HepG2 (cell line): ENCODE results near the gene PLXNA4. TPM values are rescaled to one million over a fixed set of nuclear protein-coding genes. Genes with fewer than 3 reads are reported as not detected.

ENCODE experiments used
- ATAC-seq: fragments of 200-7000 bp; cut with Tn5 transposase; 3 replicates; pipeline ENCODE4 v1.9.1; 2020; ENCODE audit warnings: mild to moderate bottlenecking, moderate library complexity
- BruUV-seq: library from RNA; stranded (reverse); fragments of 400-500 nt; replicated peaks from 2 replicates; lab custom pipeline; 2021; lab: Mats Ljungman, UMichigan
- CTCF ChIA-PET: fragments of 300-600 bp; formaldehyde crosslinking; extraction: SDS; loops from one replicate; lab custom pipeline; 2021; ENCODE audit warnings: low total read pairs, inconsistent platforms, low intra/inter-chr PET ratio; lab: Yijun Ruan, JAX
- POLR2A ChIA-PET: fragments of 350-600 bp; sonication (Branson Sonifier 250); formaldehyde crosslinking; loops from one replicate; lab custom pipeline; 2020; ENCODE audit warnings: antibody characterized with exemption, inconsistent platforms; lab: Yijun Ruan, JAX
- DNase-seq: peaks from one replicate; pipeline ENCODE4 v3.0.0-alpha.2; 2015; ENCODE audit warnings: low spot score
- FAIRE-seq: peaks from 3 replicates; lab custom pipeline; 2011; peaks lifted over from hg19 to GRCh38; lab: Jason Lieb, UNC
- H2AFZ ChIP-seq: one replicate; pipeline ENCODE4 v1.6.1; 2011; ENCODE audit warnings: low read length, inconsistent platforms
- H3K27ac ChIP-seq: fragments of 300-600 bp; 3 replicates; pipeline ENCODE4 v1.8.0; 2011; ENCODE audit warnings: mixed run types, mild to moderate bottlenecking, mixed read lengths, low read length, inconsistent platforms; ENCODE audit not compliant: insufficient read depth; ENCODE audit errors: extremely low read length
- H3K27me3 ChIP-seq, 2 experiments: fragments of 200-600 bp in 1 of 2; 2 replicates in 1 of 2; 3 replicates in 1 of 2; pipeline versions ENCODE4 v1.6.0 to v1.8.0; 2011; ENCODE audit warnings: low read length in 2 of 2, mild to moderate bottlenecking in 2 of 2, moderate library complexity in 2 of 2, inconsistent platforms in 1 of 2; ENCODE audit not compliant: insufficient read depth in 2 of 2, control insufficient read depth in 1 of 2
- H3K36me3 ChIP-seq, 2 experiments: fragments of 200-600 bp in 1 of 2; replicated peaks in 1 of 2; 2 replicates in 1 of 2; 3 replicates in 1 of 2; pipeline versions ENCODE4 v1.5.1 to v1.8.0; 2011; ENCODE audit warnings: low read length in 2 of 2, inconsistent platforms in 1 of 2; ENCODE audit not compliant: insufficient read depth in 2 of 2, control insufficient read depth in 1 of 2
- H3K4me1 ChIP-seq: 2 replicates; pipeline ENCODE4 v1.5.1; 2012; ENCODE audit warnings: low read length, inconsistent platforms; ENCODE audit not compliant: insufficient read depth
- H3K4me2 ChIP-seq: 2 replicates; pipeline ENCODE4 v1.6.0; 2011; ENCODE audit warnings: low read depth, low read length, inconsistent platforms
- H3K4me3 ChIP-seq, 3 experiments: fragments of 200-600 bp in 1 of 3; sonication (generic), shearing (Covaris generic) in 1 of 3; replicated peaks in 1 of 3; 2 replicates each; pipeline ENCODE4 v1.5.1; 2011 to 2016; ENCODE audit warnings: low read length in 3 of 3, inconsistent platforms in 2 of 3, low read depth in 2 of 3, mild to moderate bottlenecking in 2 of 3, control low read depth in 1 of 3, mixed read lengths in 1 of 3; ENCODE audit not compliant: insufficient read depth in 1 of 3
- H3K79me2 ChIP-seq: one replicate; pipeline ENCODE4 v1.6.1; 2011; ENCODE audit warnings: low read length, inconsistent platforms; ENCODE audit not compliant: insufficient read depth
- H3K9ac ChIP-seq: 2 replicates; pipeline ENCODE4 v1.6.0; 2011; ENCODE audit warnings: mild to moderate bottlenecking, low read depth, low read length, inconsistent platforms; ENCODE audit not compliant: insufficient read depth
- H3K9me3 ChIP-seq: 2 replicates; pipeline ENCODE4 v1.5.1; 2012; ENCODE audit warnings: mild to moderate bottlenecking, low read length
- H4K20me1 ChIP-seq: 2 replicates; pipeline ENCODE4 v1.6.0; 2011; ENCODE audit warnings: inconsistent platforms, mild to moderate bottlenecking, low read length, moderate library complexity; ENCODE audit not compliant: insufficient read depth
- MXD4 ChIP-seq: IDR thresholded peaks from 2 replicates; pipeline ENCODE4 v1.6.1; 2016; ENCODE audit warnings: mild to moderate bottlenecking, missing biosample characterization, missing genetic modification reagents
- NFE2L1 ChIP-seq: sonication (generic); formaldehyde crosslinking; IDR thresholded peaks from 2 replicates; pipeline ENCODE4 v1.4.0; 2020; ENCODE audit warnings: missing genetic modification reagents, mild to moderate bottlenecking, borderline replicate concordance
- RAD21 ChIP-seq: fragments of 450-650 bp; formaldehyde crosslinking; IDR thresholded peaks from 2 replicates; pipeline ENCODE4 v1.5.0; 2020; ENCODE audit warnings: mild to moderate bottlenecking
- REXO4 ChIP-seq: sonication (generic); formaldehyde crosslinking; IDR thresholded peaks from 2 replicates; pipeline ENCODE4 v1.8.0; 2022; ENCODE audit warnings: missing genetic modification reagents, mild to moderate bottlenecking, borderline replicate concordance
- ZFP82 ChIP-seq: sonication (generic); formaldehyde crosslinking; IDR thresholded peaks from 2 replicates; pipeline ENCODE4 v1.5.1; 2020; ENCODE audit warnings: mild to moderate bottlenecking, missing genetic modification reagents, borderline replicate concordance
- ZNF589 ChIP-seq: sonication (generic); formaldehyde crosslinking; conservative IDR thresholded peaks from 2 replicates; pipeline ENCODE4 v1.8.0; 2022; ENCODE audit warnings: mild to moderate bottlenecking, moderate library complexity, missing genetic modification reagents
- WGBS: methylation state at CpG from one replicate; pipeline ENCODE4 v1.1.6; 2017; ENCODE audit warnings: low lambda C conversion rate; 5-methylcytosine and 5-hydroxymethylcytosine counted together
- in situ Hi-C: cut with HindIII; loops from 2 replicates; pipeline ENCODE4 v1.10.0; 2017; ENCODE audit warnings: low pct_unique_long_range_greater_than_20kb; ENCODE audit not compliant: extremely low pct_ligation_motif_present
- intact Hi-C: fragments of 100-400 bp; cut with micrococcal nuclease; formaldehyde crosslinking; loops from one replicate; pipeline ENCODE4 v1.10.0; 2022; ENCODE audit not compliant: unreplicated experiment
- polyA plus RNA-seq, 8 experiments: library from polyadenylated mRNA; depleted of rRNA in 3 of 8; stranded (reverse) in 7 of 8; unstranded in 1 of 8; fragments of >200 nt; fragmentation: Illumina TruSeq in 4 of 8; extraction: Trizol in 4 of 8; gene quantifications; 2 replicates each; pipeline versions ENCODE4 v1.2.1 to v1.2.3, GENCODE V29; 2011 to 2016; ENCODE audit warnings: low read depth in 4 of 8, missing spikeins in 1 of 8, mixed read lengths in 1 of 8; ENCODE audit not compliant: insufficient read depth in 1 of 8
- total RNA-seq, 5 experiments: library from RNA; depleted of rRNA; stranded (reverse); fragments of >200 nt; fragmentation: Illumina TruSeq; extraction: Trizol; gene quantifications; 2 replicates each; pipeline ENCODE4 v1.2.3, GENCODE V29; 2016; ENCODE audit warnings: low read depth in 1 of 5
- TF ChIP-seq, protein P1 (sequence below): sonication (generic); formaldehyde crosslinking; IDR thresholded peaks from 2 replicates; pipeline ENCODE4 v1.4.0; 2020; ENCODE audit warnings: missing genetic modification reagents
- TF ChIP-seq, protein P2 (sequence below): sonication (generic); formaldehyde crosslinking; IDR thresholded peaks from 2 replicates; pipeline ENCODE4 v1.9.0; 2021; ENCODE audit warnings: missing genetic modification reagents, mild to moderate bottlenecking, borderline replicate concordance

PLXNA4 gene
- total and polyA plus RNA-seq, 2 of the 13 experiments (the other 11 are each of a cell fraction or from before 2014, with no cell fraction given) = 0.01 to 0.04 TPM

DNA sequence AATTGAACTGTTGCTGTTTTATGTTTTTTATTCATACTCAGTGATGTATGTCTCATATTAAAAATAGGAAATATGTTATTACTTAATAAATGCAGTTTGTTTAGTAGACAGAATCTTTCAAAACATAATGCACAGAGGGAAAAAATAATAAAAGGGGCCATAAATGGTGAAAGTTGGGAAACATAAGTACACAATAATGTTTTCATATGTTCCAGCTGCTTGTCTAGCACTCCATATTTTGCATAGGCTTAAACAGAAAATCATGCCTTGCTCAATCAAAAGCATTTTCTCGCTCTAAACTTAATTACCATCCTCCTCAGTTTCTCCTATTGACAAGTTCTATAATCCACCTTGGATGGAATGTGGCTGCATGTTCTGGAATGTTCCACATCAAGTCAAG is 333.2 kb downstream of the PLXNA4 start:
- H2AFZ ChIP-seq = no peak overlapping the region
- WGBS = 0% methylated on average over 1 of the region's 1 CpG
- intact Hi-C loops (no loop called here), in situ Hi-C loops (no loop called here)
- ATAC-seq (no peak), DNase-seq (no peak), FAIRE-seq (no peak)
- no peak overlapping the region for H3K9ac ChIP-seq
- H3K79me2 ChIP-seq = no peaks in the 10 kb centered on the region
- BruUV-seq = no TSS peak
- H3K36me3 ChIP-seq = no peaks in the 10 kb centered on the region
- H4K20me1 ChIP-seq = no peaks in the 10 kb centered on the region
- CTCF ChIA-PET = no interaction called here
- TF ChIP-seq, protein P1, sequence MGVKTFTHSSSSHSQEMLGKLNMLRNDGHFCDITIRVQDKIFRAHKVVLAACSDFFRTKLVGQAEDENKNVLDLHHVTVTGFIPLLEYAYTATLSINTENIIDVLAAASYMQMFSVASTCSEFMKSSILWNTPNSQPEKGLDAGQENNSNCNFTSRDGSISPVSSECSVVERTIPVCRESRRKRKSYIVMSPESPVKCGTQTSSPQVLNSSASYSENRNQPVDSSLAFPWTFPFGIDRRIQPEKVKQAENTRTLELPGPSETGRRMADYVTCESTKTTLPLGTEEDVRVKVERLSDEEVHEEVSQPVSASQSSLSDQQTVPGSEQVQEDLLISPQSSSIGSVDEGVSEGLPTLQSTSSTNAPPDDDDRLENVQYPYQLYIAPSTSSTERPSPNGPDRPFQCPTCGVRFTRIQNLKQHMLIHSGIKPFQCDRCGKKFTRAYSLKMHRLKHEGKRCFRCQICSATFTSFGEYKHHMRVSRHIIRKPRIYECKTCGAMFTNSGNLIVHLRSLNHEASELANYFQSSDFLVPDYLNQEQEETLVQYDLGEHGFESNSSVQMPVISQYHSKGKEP (CRISPR knock-in tag) = no peak
- TF ChIP-seq RAD21 (CRISPR knock-in tag) (no peak), ZNF589 (CRISPR knock-in tag) (no peak), MXD4 (CRISPR knock-in tag) (no peak), REXO4 (CRISPR knock-in tag) (no peak), ZFP82 (CRISPR knock-in tag) (no peak), NFE2L1 (no peak)
- TF ChIP-seq, protein P2, sequence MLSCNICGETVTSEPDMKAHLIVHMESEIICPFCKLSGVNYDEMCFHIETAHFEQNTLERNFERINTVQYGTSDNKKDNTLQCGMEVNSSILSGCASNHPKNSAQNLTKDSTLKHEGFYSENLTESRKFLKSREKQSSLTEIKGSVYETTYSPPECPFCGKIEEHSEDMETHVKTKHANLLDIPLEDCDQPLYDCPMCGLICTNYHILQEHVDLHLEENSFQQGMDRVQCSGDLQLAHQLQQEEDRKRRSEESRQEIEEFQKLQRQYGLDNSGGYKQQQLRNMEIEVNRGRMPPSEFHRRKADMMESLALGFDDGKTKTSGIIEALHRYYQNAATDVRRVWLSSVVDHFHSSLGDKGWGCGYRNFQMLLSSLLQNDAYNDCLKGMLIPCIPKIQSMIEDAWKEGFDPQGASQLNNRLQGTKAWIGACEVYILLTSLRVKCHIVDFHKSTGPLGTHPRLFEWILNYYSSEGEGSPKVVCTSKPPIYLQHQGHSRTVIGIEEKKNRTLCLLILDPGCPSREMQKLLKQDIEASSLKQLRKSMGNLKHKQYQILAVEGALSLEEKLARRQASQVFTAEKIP = no peak
- H3K9me3 ChIP-seq = no peaks in the 10 kb centered on the region
- POLR2A ChIA-PET = no interaction called here
- H3K27me3 ChIP-seq = peaks cover 0 to 7% of the 10 kb centered on the region in 2 experiments; a peak in 1 of 5 replicates
- peaks cover 2% of the 10 kb centered on the region; the same call in 1 of the 2 replicates for H3K4me1 ChIP-seq
- no peak overlapping the region for H3K27ac ChIP-seq
- H3K4me3 ChIP-seq = no peak overlapping the region
- H3K4me2 ChIP-seq = no peak overlapping the region
